ENCODE data around the gene LRCOL1. TPM values are rescaled to one million over a fixed set of nuclear protein-coding genes. Genes with fewer than 3 reads are reported as not detected.
A peak's percentile ranks its signal among the peaks of the same experiment; 100 is the strongest.

The LRCOL1 gene
- total RNA-seq, 1 donor from 2014 or later = not detected

DNA sequence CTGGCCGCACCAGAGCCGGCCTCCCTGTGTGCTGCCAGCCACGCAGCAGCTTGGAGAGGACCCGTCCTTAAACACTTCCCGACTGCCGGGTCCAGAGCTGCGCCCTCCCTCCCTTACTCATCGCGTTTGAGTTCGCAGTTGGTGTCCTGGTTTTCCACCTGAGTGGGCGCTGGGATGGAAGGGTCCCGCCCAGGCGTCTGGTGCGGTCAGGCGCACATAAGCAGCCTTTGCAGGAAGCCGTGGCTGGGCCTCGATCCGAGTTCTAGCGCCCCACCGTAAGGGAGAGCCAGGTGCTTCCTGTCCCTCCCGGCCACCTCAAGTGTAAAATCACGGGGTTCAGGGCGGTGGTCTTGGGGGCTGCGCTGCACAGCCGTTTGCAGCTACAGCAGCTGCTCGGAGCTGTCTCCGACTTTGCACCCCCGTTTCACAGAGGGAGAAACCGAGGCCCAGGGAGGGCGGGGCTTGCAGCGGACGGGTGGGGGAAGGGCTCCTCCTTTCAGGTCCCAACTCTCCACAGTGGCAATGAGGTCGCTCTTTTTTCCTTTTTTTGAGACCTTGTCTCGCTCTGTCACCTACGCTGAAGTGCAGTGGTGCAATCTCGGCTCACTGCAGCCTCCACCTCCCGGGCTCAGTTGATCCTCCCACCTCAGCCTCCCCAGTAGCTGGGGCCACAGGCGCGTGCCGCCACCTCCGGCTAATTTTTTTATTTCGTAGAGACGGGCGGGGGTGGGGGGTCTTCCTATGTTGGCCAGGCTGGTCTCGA lies 51.3 kb downstream of the LRCOL1 start:
- H3K27ac ChIP-seq = no peak overlapping the region

DNA sequence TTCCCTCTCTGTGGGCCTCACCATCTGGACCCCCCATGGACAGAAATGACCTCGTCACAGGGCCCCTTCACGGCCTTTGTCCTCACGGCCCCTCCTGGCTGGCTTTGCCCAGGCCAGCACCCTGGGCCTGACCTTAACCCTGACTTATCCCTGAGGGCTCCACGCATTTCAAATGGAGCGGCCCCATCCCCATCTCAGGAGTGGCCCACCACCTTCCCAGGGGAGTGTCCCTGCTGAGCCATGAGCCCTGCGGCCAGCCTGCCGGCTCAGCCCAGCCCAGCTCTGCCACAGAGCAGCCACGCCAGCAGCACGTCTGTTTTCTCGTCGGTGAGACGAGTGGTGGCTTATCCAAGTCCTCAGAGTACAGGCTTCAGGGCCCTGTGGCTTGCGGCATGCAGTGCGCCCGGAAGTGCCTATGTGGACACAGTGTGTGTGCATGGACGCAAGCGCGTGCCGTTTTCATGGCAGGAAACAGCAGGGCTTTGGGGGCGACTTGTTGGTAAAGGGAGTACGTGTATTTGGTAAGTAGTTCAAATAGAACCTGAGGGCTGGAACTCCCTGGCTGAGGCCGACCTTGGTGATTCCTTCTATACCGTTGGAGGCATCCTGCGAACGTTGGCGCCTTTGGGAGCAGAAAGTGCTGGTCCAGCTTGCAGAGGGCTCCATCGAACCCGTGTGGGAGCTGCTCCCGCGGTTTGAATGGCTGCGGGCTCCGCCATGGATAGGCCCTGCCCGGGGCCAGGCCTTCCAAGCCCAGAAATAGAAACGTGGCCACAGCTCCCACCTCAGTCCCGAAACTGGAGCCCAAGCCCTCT lies 52.1 kb downstream of the LRCOL1 start:
- H3K27ac ChIP-seq = no peak overlapping the region
- H3K4me3 ChIP-seq = no peak overlapping the region
- TF ChIP-seq POLR2A (IDR thresholded peaks at IDR 0.05) (no peak), CTCF (IDR thresholded peaks at IDR 0.05) (no peak), POLR2AphosphoS5 (IDR thresholded peaks at IDR 0.05; ENCODE audit: insufficient read depth in 1 of 2, low read depth in 1 of 2) (no peak)
- no peaks in the 10 kb centered on the region for H3K36me3 ChIP-seq
- no peaks in the 10 kb centered on the region for H3K9me3 ChIP-seq
- peaks cover 28% of the 10 kb centered on the region for H3K4me1 ChIP-seq
- no peaks in the 10 kb centered on the region for H3K27me3 ChIP-seq
- intact Hi-C loops (cut with DNase I) = no loop called here
- no peak for DNase-seq (ENCODE audit: extremely low spot score in 2 of 2)

More for the DNA sequence above, 51.3 kb downstream of the LRCOL1 start:
- Histone ChIP-seq H3K36me3 (no peaks in the 10 kb centered on the region), H3K27me3 (no peaks in the 10 kb centered on the region), H3K9me3 (no peaks in the 10 kb centered on the region), H3K4me3 (peak overlapping the region; percentile 68 to 79), H3K4me1 (peaks cover 28% of the 10 kb centered on the region)
- intact Hi-C loops (cut with DNase I) = no loop called here
- DNase-seq (ENCODE audit: extremely low spot score in 2 of 2) = no peak
- TF ChIP-seq POLR2AphosphoS5 (IDR thresholded peaks at IDR 0.05; ENCODE audit: insufficient read depth in 1 of 2, low read depth in 1 of 2) (no peak), POLR2A (IDR thresholded peaks at IDR 0.05) (no peak), CTCF (IDR thresholded peaks at IDR 0.05) (no peak)

DNA sequence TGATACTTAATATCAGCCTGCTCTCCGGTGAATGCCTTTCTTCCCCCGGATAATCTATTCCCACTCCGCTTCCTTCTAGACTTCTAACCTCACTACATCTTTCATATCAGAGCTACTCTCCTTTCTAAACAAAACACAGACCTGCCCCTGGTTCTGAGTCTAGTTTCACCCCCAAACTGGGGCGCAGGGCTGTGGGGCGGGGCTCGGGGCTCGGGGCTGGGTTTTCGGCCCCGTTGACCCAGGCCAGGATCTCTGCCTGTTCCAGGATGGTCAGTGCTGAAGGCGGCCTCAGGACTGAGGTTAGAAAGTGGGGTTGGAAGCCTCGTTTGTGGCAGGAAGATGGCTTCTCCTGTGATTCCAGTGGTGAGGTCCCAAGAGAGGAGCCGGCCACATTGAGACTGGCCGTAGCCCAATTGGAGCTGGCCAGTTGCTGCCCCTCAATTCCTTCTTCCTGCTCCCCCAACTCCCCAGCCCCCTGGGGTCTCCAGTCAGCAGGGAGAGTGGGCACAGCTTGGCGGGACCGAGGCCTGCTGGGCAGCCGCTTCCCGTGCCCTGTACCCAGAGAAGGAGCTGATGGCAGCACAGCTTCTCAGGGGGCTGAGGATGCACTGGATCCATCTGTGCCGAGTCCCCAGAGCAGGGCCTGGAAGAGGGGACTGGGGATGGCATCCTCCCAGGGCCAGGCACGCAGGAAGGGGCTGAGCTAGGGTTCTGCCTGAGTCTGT lies 52.9 kb downstream of the LRCOL1 start:
- no peak for TF ChIP-seq POLR2A (IDR thresholded peaks at IDR 0.05)
- no peak for TF ChIP-seq POLR2AphosphoS5 (IDR thresholded peaks at IDR 0.05; ENCODE audit: insufficient read depth in 1 of 2, low read depth in 1 of 2)
- no peak for TF ChIP-seq CTCF (IDR thresholded peaks at IDR 0.05)
- H3K27me3 ChIP-seq = no peaks in the 10 kb centered on the region
- intact Hi-C loops (cut with DNase I) = no loop called here
- H3K27ac ChIP-seq = no peak overlapping the region
- no peak overlapping the region for H3K4me3 ChIP-seq
- DNase-seq (ENCODE audit: extremely low spot score in 2 of 2) = no peak
- H3K4me1 ChIP-seq = peaks cover 28% of the 10 kb centered on the region
- no peaks in the 10 kb centered on the region for H3K36me3 ChIP-seq
- no peaks in the 10 kb centered on the region for H3K9me3 ChIP-seq

GRCh38 chr12:132556801-132557200 lies 53.6 kb downstream of the LRCOL1 start:
- Histone ChIP-seq H3K9me3 (no peaks in the 10 kb centered on the region), H3K4me3 (no peak overlapping the region), H3K4me1 (peaks cover 23% of the 10 kb centered on the region), H3K27ac (no peak overlapping the region), H3K27me3 (no peaks in the 10 kb centered on the region), H3K36me3 (no peaks in the 10 kb centered on the region)
- intact Hi-C loops (cut with DNase I) = no loop called here
- no peak for TF ChIP-seq CTCF (IDR thresholded peaks at IDR 0.05)
- no peak for TF ChIP-seq POLR2A (IDR thresholded peaks at IDR 0.05)
- TF ChIP-seq POLR2AphosphoS5 (IDR thresholded peaks at IDR 0.05; ENCODE audit: insufficient read depth in 1 of 2, low read depth in 1 of 2) = no peak
- no peak for DNase-seq (ENCODE audit: extremely low spot score in 2 of 2)
